Tibial nerve (tissue), 4 donors: ENCODE measurements around the gene SLC2A14.

Experiments used
- EP300 ChIP-seq, 2 donors: sonication (generic); formaldehyde crosslinking; IDR thresholded peaks; one replicate each; pipeline ENCODE4 v1.6.1; 2017; ENCODE audit warnings: antibody characterized with exemption in 2 of 2, mild to moderate bottlenecking in 1 of 2
- POLR2A ChIP-seq, 2 donors: fragments of 450-650 bp; IDR thresholded peaks; one replicate each; pipeline ENCODE4 v1.6.1; 2017; ENCODE audit warnings: antibody characterized with exemption in 2 of 2, mild to moderate bottlenecking in 2 of 2, moderate library complexity in 2 of 2
- TF ChIP-seq, protein P1 (sequence below), 5 experiments: fragments of 200-600 bp in 3 of 5; fragments of 450-650 bp in 2 of 5; sonication (generic) in 3 of 5; IDR thresholded peaks; one replicate each; pipeline ENCODE4 v1.5.1; 2016 to 2019; ENCODE audit warnings: antibody characterized with exemption in 5 of 5, mild to moderate bottlenecking in 3 of 5, moderate library complexity in 2 of 5

DNA sequence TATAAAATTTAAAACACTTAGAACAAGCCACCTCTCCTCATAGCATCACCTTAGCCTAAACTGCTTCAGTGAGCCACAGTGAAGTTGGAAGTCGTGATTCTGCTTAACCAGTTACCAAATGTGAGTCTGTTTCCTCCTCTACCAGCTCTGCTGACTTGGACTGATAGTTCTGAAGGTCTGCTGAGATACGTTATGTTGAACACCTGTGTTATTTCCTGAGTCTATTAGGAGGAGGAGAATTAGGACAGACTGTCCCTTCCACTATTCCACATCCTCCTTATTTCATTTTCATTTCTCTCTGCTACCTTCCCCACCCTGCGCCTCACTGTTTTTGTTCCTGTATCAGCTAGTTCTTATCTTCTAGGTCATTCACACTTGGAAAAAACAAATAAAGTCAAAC lies 2.4 kb downstream of the SLC2A14 start:
- TF ChIP-seq, protein P1, sequence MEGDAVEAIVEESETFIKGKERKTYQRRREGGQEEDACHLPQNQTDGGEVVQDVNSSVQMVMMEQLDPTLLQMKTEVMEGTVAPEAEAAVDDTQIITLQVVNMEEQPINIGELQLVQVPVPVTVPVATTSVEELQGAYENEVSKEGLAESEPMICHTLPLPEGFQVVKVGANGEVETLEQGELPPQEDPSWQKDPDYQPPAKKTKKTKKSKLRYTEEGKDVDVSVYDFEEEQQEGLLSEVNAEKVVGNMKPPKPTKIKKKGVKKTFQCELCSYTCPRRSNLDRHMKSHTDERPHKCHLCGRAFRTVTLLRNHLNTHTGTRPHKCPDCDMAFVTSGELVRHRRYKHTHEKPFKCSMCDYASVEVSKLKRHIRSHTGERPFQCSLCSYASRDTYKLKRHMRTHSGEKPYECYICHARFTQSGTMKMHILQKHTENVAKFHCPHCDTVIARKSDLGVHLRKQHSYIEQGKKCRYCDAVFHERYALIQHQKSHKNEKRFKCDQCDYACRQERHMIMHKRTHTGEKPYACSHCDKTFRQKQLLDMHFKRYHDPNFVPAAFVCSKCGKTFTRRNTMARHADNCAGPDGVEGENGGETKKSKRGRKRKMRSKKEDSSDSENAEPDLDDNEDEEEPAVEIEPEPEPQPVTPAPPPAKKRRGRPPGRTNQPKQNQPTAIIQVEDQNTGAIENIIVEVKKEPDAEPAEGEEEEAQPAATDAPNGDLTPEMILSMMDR (IDR thresholded peaks at IDR 0.05), result no peak
- TF ChIP-seq POLR2A (IDR thresholded peaks at IDR 0.05), result no peak
- TF ChIP-seq EP300 (IDR thresholded peaks at IDR 0.05), result no peak
